Jurkat, Clone E6-1 (cell line): Measurements from ENCODE around the gene OIP5. TPM values are rescaled to one million over a fixed set of nuclear protein-coding genes. Genes with fewer than 3 reads are reported as not detected.
"Not testable (repeated sequence)": the region's sequence is repeated elsewhere in the genome, so short reads cannot be mapped to it uniquely, and the experiment has no call there.

Source experiments
- DNase-seq: peaks from one replicate; pipeline ENCODE4 v3.0.0-alpha.2; 2011; ENCODE audit warnings: low read depth, low spot score
- H3K4me3 ChIP-seq: 2 replicates; pipeline ENCODE4 v1.5.1; 2011; ENCODE audit warnings: mild to moderate bottlenecking, low read length, control low read depth, moderate library complexity
- polyA plus RNA-seq: library from polyadenylated mRNA; unstranded; fragments of >200 nt; gene quantifications from one replicate; pipeline ENCODE4 v1.2.1, GENCODE V29; 2012; ENCODE audit warnings: missing spikeins; ENCODE audit not compliant: insufficient read length, insufficient read depth

Gene OIP5
- 35.2 TPM for polyA plus RNA-seq

- H3K4me3 ChIP-seq: peak within 1 kb of the TSS; percentile 91
- DNase-seq: peak; percentile 100
Measured at GRCh38 chr15:41332194-41333025, at the start of gene OIP5, which contains the start of gene NUSAP1. TSS of gene OIP5 (minus strand) at chr15:41332591. CDS start at chr15:41332561, 30 bp downstream. TSS of gene NUSAP1 (plus strand) at chr15:41332881. CDS start at chr15:41332958, 77 bp downstream.

GRCh38 chr15:41377978-41378377 is 45.6 kb upstream of the OIP5 start:
- DNase-seq: no peak
- no peak overlapping the region for H3K4me3 ChIP-seq

GRCh38 chr15:41367418-41367817 is 35.0 kb upstream of the OIP5 start:
- no peak overlapping the region for H3K4me3 ChIP-seq
- no peak for DNase-seq

- DNase-seq: no peak
- no peak overlapping the region for H3K4me3 ChIP-seq
Measured at GRCh38 chr15:41354371-41354770, 22.0 kb upstream of the OIP5 start.

GRCh38 chr15:41350057-41350717 is 17.8 kb upstream of the OIP5 start:
- no peak overlapping the region for H3K4me3 ChIP-seq
- no peak for DNase-seq

GRCh38 chr15:41347236-41347635 is 14.8 kb upstream of the OIP5 start:
- H3K4me3 ChIP-seq: no peak overlapping the region
- DNase-seq: no peak

GRCh38 chr15:41341519-41341918 is 9.1 kb upstream of the OIP5 start:
- no peak overlapping the region for H3K4me3 ChIP-seq
- no peak for DNase-seq

GRCh38 chr15:41340189-41340695 is 7.9 kb upstream of the OIP5 start:
- no peak for DNase-seq
- no peak overlapping the region for H3K4me3 ChIP-seq

- H3K4me3 ChIP-seq: no peak overlapping the region
- no peak for DNase-seq
Measured at GRCh38 chr15:41337631-41338522, 5.5 kb upstream of the OIP5 start.

- no peak for DNase-seq
- H3K4me3 ChIP-seq: no peak overlapping the region
Measured at GRCh38 chr15:41337047-41337446, 4.7 kb upstream of the OIP5 start.

GRCh38 chr15:41336549-41336948 is 4.2 kb upstream of the OIP5 start:
- H3K4me3 ChIP-seq: no peak overlapping the region

GRCh38 chr15:41334293-41335120 is 2.1 kb upstream of the OIP5 start:
- no peak for DNase-seq
- H3K4me3 ChIP-seq: peak overlapping the region; percentile 22

More at GRCh38 chr15:41336549-41336948, 4.2 kb upstream of the OIP5 start:
- peak; percentile 6 for DNase-seq

GRCh38 chr15:41333026-41333562 is 703 bp upstream of the OIP5 start:
- H3K4me3 ChIP-seq: peak overlapping the region; percentile 91
- DNase-seq: no peak

- DNase-seq: no peak
- peak overlapping the region; percentile 91 for H3K4me3 ChIP-seq
Measured at GRCh38 chr15:41331833-41332193, 578 bp downstream of the OIP5 start.

GRCh38 chr15:41331281-41331680 is 1.1 kb downstream of the OIP5 start:
- H3K4me3 ChIP-seq: peak overlapping the region; percentile 91

GRCh38 chr15:41323611-41324010 is 8.8 kb downstream of the OIP5 start:
- DNase-seq: no peak
- H3K4me3 ChIP-seq: no peak overlapping the region

More at GRCh38 chr15:41331281-41331680, 1.1 kb downstream of the OIP5 start:
- no peak for DNase-seq

- not testable (repeated sequence) for DNase-seq, H3K4me3 ChIP-seq
Measured at GRCh38 chr15:41320805-41321330, 11.5 kb downstream of the OIP5 start.
